B cell (primary cell): ENCODE results near the gene CROCC. TPM values are rescaled to one million over a fixed set of nuclear protein-coding genes. Genes with fewer than 3 reads are reported as not detected.

Experiments
- ATAC-seq: fragments of 200-7000 bp; cut with Tn5 transposase; one replicate; pipeline ENCODE4 v1.10.0; 2021; ENCODE audit warnings: low read depth, mild to moderate bottlenecking, moderate number of reproducible peaks, moderate library complexity
- CTCF ChIA-PET: fragments of 350-600 bp; sonication (Branson Sonifier 250); formaldehyde crosslinking; loops from one replicate; lab custom pipeline; 2021; ENCODE audit warnings: antibody characterized with exemption, inconsistent platforms; lab: Charles Lee
- POLR2A ChIA-PET: fragments of 350-600 bp; sonication (Branson Sonifier 250); formaldehyde crosslinking; loops from one replicate; lab custom pipeline; 2021; ENCODE audit warnings: antibody characterized with exemption; lab: Charles Lee
- DNase-seq: peaks from one replicate; pipeline ENCODE4 v3.0.0; 2013
- H2AFZ ChIP-seq: 2 replicates; pipeline ENCODE4 v1.6.1; 2012; ENCODE audit warnings: mild to moderate bottlenecking, low read depth, low read length; ENCODE audit not compliant: insufficient read depth, poor library complexity, severe bottlenecking
- H3K27ac ChIP-seq, 2 donors: 1 replicate in 1 of 2; 2 replicates in 1 of 2; pipeline ENCODE4 v1.5.1; 2012 to 2013; ENCODE audit warnings: low read length in 2 of 2, mild to moderate bottlenecking in 2 of 2, moderate library complexity in 1 of 2
- H3K27me3 ChIP-seq, 4 experiments: fragments of 200-600 bp in 1 of 4; sonication (generic) in 1 of 4; replicated peaks in 1 of 4; 1 replicate in 2 of 4; 2 replicates in 2 of 4; pipeline versions ENCODE4 v1.6.1 to v1.7.0; 2013 to 2016; ENCODE audit warnings: low read length in 3 of 4, mild to moderate bottlenecking in 2 of 4, mixed read lengths in 1 of 4, moderate library complexity in 1 of 4; ENCODE audit not compliant: insufficient read depth in 4 of 4, control insufficient read depth in 3 of 4; ENCODE audit errors: control extremely low read depth in 1 of 4
- H3K36me3 ChIP-seq, 2 experiments: replicated peaks in 1 of 2; 1 replicate in 1 of 2; 2 replicates in 1 of 2; pipeline versions ENCODE4 v1.6.1 to v1.7.1; 2013; ENCODE audit warnings: low read length in 1 of 2; ENCODE audit not compliant: insufficient read depth in 2 of 2, control insufficient read depth in 1 of 2; ENCODE audit errors: control extremely low read depth in 1 of 2, extremely low read depth in 1 of 2
- H3K4me1 ChIP-seq, 2 donors: fragments of 200-600 bp in 1 of 2; sonication (generic) in 1 of 2; 1 replicate in 1 of 2; 2 replicates in 1 of 2; pipeline versions ENCODE4 v1.5.1 to v1.6.1; 2013 to 2017; ENCODE audit warnings: low read length in 2 of 2; ENCODE audit not compliant: control insufficient read depth in 2 of 2, insufficient read depth in 2 of 2
- H3K4me2 ChIP-seq: replicated peaks from 2 replicates; pipeline ENCODE3; 2012; ENCODE audit warnings: mild to moderate bottlenecking, low read depth, low read length; ENCODE audit not compliant: poor library complexity, severe bottlenecking
- H3K4me3 ChIP-seq, 5 experiments: fragments of 200-600 bp in 1 of 5; sonication (generic) in 1 of 5; 1 replicate in 3 of 5; 2 replicates in 2 of 5; pipeline versions ENCODE4 v1.5.1 to v1.7.0; 2011 to 2016; ENCODE audit warnings: low read length in 4 of 5, mild to moderate bottlenecking in 4 of 5, low read depth in 2 of 5, control low read depth in 1 of 5, moderate library complexity in 1 of 5; ENCODE audit not compliant: insufficient read depth in 1 of 5; ENCODE audit errors: control extremely low read depth in 1 of 5, extremely low read depth in 1 of 5
- H3K79me2 ChIP-seq: fragments of 200-600 bp; sonication (generic); one replicate; pipeline ENCODE4 v1.6.0; 2016; ENCODE audit warnings: low read length; ENCODE audit not compliant: control insufficient read depth, insufficient read depth
- H3K9ac ChIP-seq: fragments of 200-600 bp; sonication (generic); 2 replicates; pipeline ENCODE4 v1.6.1; 2017; ENCODE audit warnings: mild to moderate bottlenecking, low read length, moderate library complexity
- H3K9me3 ChIP-seq, 3 donors: one replicate each; pipeline versions ENCODE4 v1.6.1 to v1.7.1; 2013; ENCODE audit warnings: low read length in 2 of 3; ENCODE audit not compliant: control insufficient read depth in 2 of 3, insufficient read depth in 1 of 3; ENCODE audit errors: control extremely low read depth in 1 of 3
- H4K20me1 ChIP-seq: 2 replicates; pipeline ENCODE4 v1.6.0; 2012; ENCODE audit warnings: mild to moderate bottlenecking, low read length; ENCODE audit not compliant: insufficient read depth, control insufficient read depth, poor library complexity, severe bottlenecking
- H3K27ac Mint-ChIP-seq: one replicate; pipeline ENCODE4 v1.8.0; 2021; ENCODE audit warnings: mixed read lengths
- H3K27me3 Mint-ChIP-seq: one replicate; pipeline ENCODE4 v1.8.0; 2021; ENCODE audit warnings: mixed read lengths
- H3K4me1 Mint-ChIP-seq: one replicate; pipeline ENCODE4 v1.8.0; 2021; ENCODE audit warnings: mixed read lengths
- H3K4me3 Mint-ChIP-seq: one replicate; pipeline ENCODE4 v1.8.0; 2021; ENCODE audit warnings: mixed read lengths
- H3K9me3 Mint-ChIP-seq: one replicate; pipeline ENCODE4 v1.8.0; 2022; ENCODE audit warnings: mixed read lengths; ENCODE audit not compliant: insufficient read depth
- CTCF ChIP-seq: fragments of 200-600 bp; IDR thresholded peaks from one replicate; pipeline ENCODE4 v1.8.0; 2022; ENCODE audit warnings: antibody characterized with exemption, mild to moderate bottlenecking
- EZH2 ChIP-seq: IDR thresholded peaks from 2 replicates; pipeline ENCODE4 v1.6.1; 2012; ENCODE audit warnings: borderline replicate concordance, low read depth, mild to moderate bottlenecking, moderate library complexity, low read length; ENCODE audit not compliant: insufficient read depth, poor library complexity, severe bottlenecking
- WGBS: methylation state at CpG from one replicate; pipeline ENCODE4 v1.1.5; 2013; ENCODE audit warnings: missing lambda C conversion rate; ENCODE audit not compliant: insufficient coverage; 5-methylcytosine and 5-hydroxymethylcytosine counted together
- intact Hi-C: fragments of 100-400 bp; cut with micrococcal nuclease; formaldehyde crosslinking; loops from one replicate; pipeline ENCODE4 v1.10.0; 2022
- polyA plus RNA-seq: library from polyadenylated mRNA; depleted of rRNA; stranded (reverse); fragments of >200 nt; gene quantifications from 2 replicates; pipeline ENCODE4 v1.2.3, GENCODE V29; 2012
- total RNA-seq, 2 donors: library from RNA; stranded (reverse); fragments of 120-200 nt in 1 of 2; gene quantifications; 1 replicate in 1 of 2; 2 replicates in 1 of 2; pipeline versions ENCODE4 v1.2.3 to v1.2.4, GENCODE V29; 2013 to 2022

CROCC gene
- total and polyA plus RNA-seq, 2 donors (not counting 1 experiment from before 2014, with no cell fraction given): 66.2 to 120 TPM

- Histone ChIP-seq H3K4me3 (no peak overlapping the region), H3K27me3 (no peaks in the 10 kb centered on the region), H4K20me1 (peaks cover 23% of the 10 kb centered on the region), H3K4me2 (no peak overlapping the region), H3K27ac (no peak overlapping the region), H3K9me3 (peaks cover 0 to 4% (median 0%) of the 10 kb centered on the region in 3 donors), H3K9ac (no peak overlapping the region), H2AFZ (no peak overlapping the region), H3K4me1 (peaks cover 11% of the 10 kb centered on the region in 2 donors), H3K36me3 (no peaks in the 10 kb centered on the region), H3K79me2 (peaks cover 48% of the 10 kb centered on the region)
- Mint-ChIP-seq H3K27me3 (no peaks in the 10 kb centered on the region), H3K27ac (no peak overlapping the region), H3K4me1 (peaks cover 15% of the 10 kb centered on the region), H3K9me3 (no peaks in the 10 kb centered on the region), H3K4me3 (no peak overlapping the region)
- CTCF ChIA-PET: no interaction called here
- DNase-seq (no peak), ATAC-seq (no peak)
- POLR2A ChIA-PET: no interaction called here
- intact Hi-C loops: no loop called here
- 94% methylated on average over 13 of the region's 13 CpGs for WGBS
- TF ChIP-seq EZH2: no peak
- TF ChIP-seq CTCF: no peak
These were observed 3.3 kb downstream of the CROCC start for GRCh38 chr1:16924919-16925477.

- Histone ChIP-seq H3K4me3 (no peak overlapping the region), H3K9ac (no peak overlapping the region), H4K20me1 (peaks cover 23% of the 10 kb centered on the region), H3K27me3 (no peaks in the 10 kb centered on the region), H3K4me2 (no peak overlapping the region), H2AFZ (no peak overlapping the region), H3K36me3 (no peaks in the 10 kb centered on the region), H3K79me2 (peaks cover 48% of the 10 kb centered on the region), H3K27ac (no peak overlapping the region), H3K4me1 (peaks cover 11% of the 10 kb centered on the region in 2 donors), H3K9me3 (peaks cover 0 to 4% (median 0%) of the 10 kb centered on the region in 3 donors)
- H3K4me1 Mint-ChIP-seq: peaks cover 15% of the 10 kb centered on the region
- DNase-seq (no peak), ATAC-seq (no peak)
- no peaks in the 10 kb centered on the region for H3K27me3 Mint-ChIP-seq
- ChIA-PET POLR2A (no interaction called here), CTCF (interaction anchor here (0.5 kb wide), 1 partner anchor 120 kb away, joined by 3 read pairs; no protein-coding TSS in a partner anchor)
- no peaks in the 10 kb centered on the region for H3K9me3 Mint-ChIP-seq
- H3K4me3 Mint-ChIP-seq: no peak overlapping the region
- TF ChIP-seq CTCF (no peak), EZH2 (no peak)
- intact Hi-C loops: no loop called here
- 93% methylated on average over 13 of the region's 13 CpGs for WGBS
- H3K27ac Mint-ChIP-seq: no peak overlapping the region
These were observed 4.1 kb downstream of the CROCC start for GRCh38 chr1:16925635-16926490.
